EH (cell line): Measurements from ENCODE around the gene AIM2.

Experiments
- DNase-seq: peaks from one replicate; pipeline ENCODE4 v3.0.0-alpha.2; 2015; ENCODE audit warnings: low read depth

The AIM2 gene

GRCh38 chr1:159076438-159077119 is at the start of gene AIM2:
TSS of gene AIM2 (minus strand) at chr1:159076766. CDS start at chr1:159073499, 3,267 bp downstream.
- DNase-seq: peak; percentile 80

- DNase-seq: no peak
Measured at GRCh38 chr1:159123587-159123986, 47.0 kb upstream of the AIM2 start.

- peak; percentile 71 for DNase-seq
Measured at GRCh38 chr1:159122005-159122621, 45.5 kb upstream of the AIM2 start.

- no peak for DNase-seq
Measured at GRCh38 chr1:159121526-159121925, 45.0 kb upstream of the AIM2 start.

- DNase-seq: no peak
Measured at GRCh38 chr1:159120317-159120716, 43.8 kb upstream of the AIM2 start.

- no peak for DNase-seq
Measured at GRCh38 chr1:159113596-159114433, 37.2 kb upstream of the AIM2 start.

- peak; percentile 5 for DNase-seq
Measured at GRCh38 chr1:159103021-159103420, 26.5 kb upstream of the AIM2 start.

GRCh38 chr1:159100589-159100988 is 24.0 kb upstream of the AIM2 start:
- DNase-seq: no peak

GRCh38 chr1:159098596-159098995 is 22.0 kb upstream of the AIM2 start:
- DNase-seq: no peak

- peak; percentile 80 for DNase-seq
Measured at GRCh38 chr1:159092036-159092760, 15.6 kb upstream of the AIM2 start.

GRCh38 chr1:159091607-159092031 is 15.1 kb upstream of the AIM2 start:
- DNase-seq: peak; percentile 63

- DNase-seq: no peak
Measured at GRCh38 chr1:159091180-159091560, 14.6 kb upstream of the AIM2 start.

- DNase-seq: peak; percentile 52
Measured at GRCh38 chr1:159090286-159091179, 14.0 kb upstream of the AIM2 start.

- DNase-seq: no peak
Measured at GRCh38 chr1:159089184-159089791, 12.7 kb upstream of the AIM2 start.

GRCh38 chr1:159088546-159089183 is 12.1 kb upstream of the AIM2 start:
- no peak for DNase-seq

GRCh38 chr1:159088050-159088449 is 11.5 kb upstream of the AIM2 start:
- peak; percentile 91 for DNase-seq

GRCh38 chr1:159084867-159085266 is 8.3 kb upstream of the AIM2 start:
- DNase-seq: no peak

GRCh38 chr1:159084152-159084551 is 7.6 kb upstream of the AIM2 start:
- DNase-seq: no peak

GRCh38 chr1:159083013-159083412 is 6.4 kb upstream of the AIM2 start:
- DNase-seq: no peak

- DNase-seq: no peak
Measured at GRCh38 chr1:159081626-159082025, 5.1 kb upstream of the AIM2 start.
